Loucy (cell line): ENCODE measurements around the gene SKI.

Source experiments
- H2AFZ ChIP-seq: fragments of 200-600 bp; sonication (generic); 2 replicates; pipeline ENCODE4 v1.6.0; 2016; ENCODE audit warnings: antibody characterized with exemption, mild to moderate bottlenecking, low read length, moderate library complexity
- H3F3A ChIP-seq: fragments of 200-600 bp; 2 replicates; pipeline ENCODE4 v1.6.0; 2016; ENCODE audit warnings: antibody characterized with exemption, low read depth, mild to moderate bottlenecking
- H3K27me3 ChIP-seq: fragments of 200-600 bp; sonication (generic); 2 replicates; pipeline ENCODE4 v1.6.1; 2014; ENCODE audit warnings: low read length, mild to moderate bottlenecking; ENCODE audit not compliant: insufficient read depth, poor library complexity, severe bottlenecking
- H3K36me3 ChIP-seq: fragments of 200-600 bp; sonication (generic); 2 replicates; pipeline ENCODE4 v1.6.1; 2016; ENCODE audit warnings: low read length; ENCODE audit not compliant: insufficient read depth
- H3K4me1 ChIP-seq: fragments of 200-600 bp; sonication (generic); 2 replicates; pipeline ENCODE4 v1.5.1; 2014; ENCODE audit warnings: low read length, mild to moderate bottlenecking; ENCODE audit not compliant: insufficient read depth, poor library complexity, severe bottlenecking
- H3K4me2 ChIP-seq: fragments of 200-600 bp; sonication (generic); 2 replicates; pipeline ENCODE4 v1.6.0; 2014; ENCODE audit warnings: antibody characterized with exemption, low read length, low read depth, mild to moderate bottlenecking; ENCODE audit not compliant: poor library complexity, severe bottlenecking
- H3K4me3 ChIP-seq: fragments of 200-600 bp; sonication (generic); 2 replicates; pipeline ENCODE4 v1.5.1; 2014; ENCODE audit warnings: low read length, mild to moderate bottlenecking, mixed read lengths; ENCODE audit not compliant: poor library complexity, severe bottlenecking
- H3K79me2 ChIP-seq: fragments of 200-600 bp; sonication (generic); 2 replicates; pipeline ENCODE4 v1.6.1; 2014; ENCODE audit warnings: low read length; ENCODE audit not compliant: insufficient read depth
- H3K9ac ChIP-seq: fragments of 200-600 bp; sonication (generic); 2 replicates; pipeline ENCODE4 v1.6.0; 2014; ENCODE audit warnings: mild to moderate bottlenecking, low read depth, low read length, moderate library complexity; ENCODE audit not compliant: poor library complexity, severe bottlenecking
- H3K9me2 ChIP-seq: fragments of 200-600 bp; sonication (generic); replicated peaks from 2 replicates; pipeline ENCODE4 v1.6.1; 2016; ENCODE audit warnings: low read depth, low read length, mixed read lengths
- H3K9me3 ChIP-seq: fragments of 200-600 bp; sonication (generic); 2 replicates; pipeline ENCODE4 v1.6.1; 2014; ENCODE audit warnings: mild to moderate bottlenecking, antibody characterized with exemption, low read length, low read depth; ENCODE audit not compliant: insufficient read depth
- H4K20me1 ChIP-seq: fragments of 200-600 bp; sonication (generic); 2 replicates; pipeline ENCODE4 v1.6.0; 2014; ENCODE audit warnings: antibody characterized with exemption, low read length, mild to moderate bottlenecking; ENCODE audit not compliant: insufficient read depth, poor library complexity, severe bottlenecking
- CTCF ChIP-seq: fragments of 200-600 bp; sonication (generic); conservative IDR thresholded peaks from 2 replicates; pipeline ENCODE4 v1.5.1; 2014; ENCODE audit warnings: mild to moderate bottlenecking, antibody characterized with exemption, low read length
- EZH2phosphoT487 ChIP-seq: fragments of 200-600 bp; IDR thresholded peaks from 2 replicates; pipeline ENCODE4 v1.6.1; 2018; ENCODE audit warnings: antibody characterized with exemption, mild to moderate bottlenecking, moderate library complexity, borderline replicate concordance

SKI gene

DNA sequence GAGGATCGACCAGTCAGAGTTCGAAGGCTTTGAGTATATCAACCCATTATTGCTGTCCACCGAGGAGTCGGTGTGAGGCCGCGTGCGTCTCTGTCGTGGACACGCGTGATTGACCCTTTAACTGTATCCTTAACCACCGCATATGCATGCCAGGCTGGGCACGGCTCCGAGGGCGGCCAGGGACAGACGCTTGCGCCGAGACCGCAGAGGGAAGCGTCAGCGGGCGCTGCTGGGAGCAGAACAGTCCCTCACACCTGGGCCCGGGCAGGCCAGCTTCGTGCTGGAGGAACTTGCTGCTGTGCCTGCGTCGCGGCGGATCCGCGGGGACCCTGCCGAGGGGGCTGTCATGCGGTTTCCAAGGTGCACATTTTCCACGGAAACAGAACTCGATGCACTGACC is 43.2 kb upstream of the SKI start:
- no peak for TF ChIP-seq EZH2phosphoT487
- H2AFZ ChIP-seq = no peak overlapping the region
- H3K9me3 ChIP-seq = no peaks in the 10 kb centered on the region
- H4K20me1 ChIP-seq = no peaks in the 10 kb centered on the region
- H3K79me2 ChIP-seq = no peaks in the 10 kb centered on the region
- no peak overlapping the region for H3K4me2 ChIP-seq
- no peak overlapping the region for H3K4me3 ChIP-seq
- no peaks in the 10 kb centered on the region for H3K9me2 ChIP-seq
- no peaks in the 10 kb centered on the region for H3K36me3 ChIP-seq
- H3K9ac ChIP-seq = no peak overlapping the region
- H3K4me1 ChIP-seq = no peaks in the 10 kb centered on the region
- H3K27me3 ChIP-seq = no peaks in the 10 kb centered on the region
- no peaks in the 10 kb centered on the region for H3F3A ChIP-seq

GRCh38 chr1:2185880-2186855 is 42.0 kb upstream of the SKI start:
- peaks cover 3% of the 10 kb centered on the region; the same call in 1 of the 2 replicates for H3K79me2 ChIP-seq
- H3K4me3 ChIP-seq = no peak overlapping the region
- H3K9me2 ChIP-seq = no peaks in the 10 kb centered on the region
- no peak overlapping the region for H2AFZ ChIP-seq
- no peak overlapping the region for H3K4me2 ChIP-seq
- no peaks in the 10 kb centered on the region for H3K27me3 ChIP-seq
- H4K20me1 ChIP-seq = peaks cover 2% of the 10 kb centered on the region
- no peaks in the 10 kb centered on the region for H3K4me1 ChIP-seq
- no peaks in the 10 kb centered on the region for H3K9me3 ChIP-seq
- TF ChIP-seq EZH2phosphoT487 = no peak
- no peak for TF ChIP-seq CTCF
- H3K9ac ChIP-seq = no peak overlapping the region
- no peaks in the 10 kb centered on the region for H3K36me3 ChIP-seq
- no peaks in the 10 kb centered on the region for H3F3A ChIP-seq

DNA sequence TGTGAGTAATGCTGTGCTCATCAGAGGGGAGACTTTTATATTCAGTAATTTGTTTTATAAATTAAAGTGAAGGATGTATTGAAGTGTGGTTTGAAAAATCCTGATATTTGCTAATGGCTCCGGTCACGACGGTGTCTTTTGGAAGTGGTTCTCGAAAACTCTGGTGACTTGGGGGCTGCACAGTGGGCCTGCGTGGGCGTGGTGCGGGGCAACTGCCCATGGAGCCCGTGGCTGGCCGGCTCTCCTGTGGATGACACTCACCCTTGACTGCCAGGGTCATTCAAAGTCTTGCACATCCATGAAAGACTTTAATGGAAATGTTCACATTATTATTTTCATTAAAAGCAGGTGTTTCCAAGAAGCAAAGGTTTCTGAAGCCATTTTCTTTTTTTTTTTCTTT is 41.2 kb upstream of the SKI start:
- no peaks in the 10 kb centered on the region for H3K36me3 ChIP-seq
- no peaks in the 10 kb centered on the region for H3K27me3 ChIP-seq
- no peak overlapping the region for H3K4me2 ChIP-seq
- H3K9me3 ChIP-seq = no peaks in the 10 kb centered on the region
- H3F3A ChIP-seq = no peaks in the 10 kb centered on the region
- H3K9ac ChIP-seq = no peak overlapping the region
- H3K79me2 ChIP-seq = peaks cover 8% of the 10 kb centered on the region; the same call in 1 of the 2 replicates
- peaks cover 3% of the 10 kb centered on the region for H3K4me1 ChIP-seq
- no peak overlapping the region for H2AFZ ChIP-seq
- H3K9me2 ChIP-seq = no peaks in the 10 kb centered on the region
- TF ChIP-seq CTCF (no peak), EZH2phosphoT487 (no peak)
- H3K4me3 ChIP-seq = no peak overlapping the region
- peaks cover 5% of the 10 kb centered on the region for H4K20me1 ChIP-seq
